Fibroblast of gingiva (primary cell): Measurements from ENCODE around the gene PNMT.

ENCODE experiments used
- DNase-seq: peaks from one replicate; pipeline ENCODE4 v3.0.0-alpha.2; 2011; ENCODE audit warnings: low read depth

Gene PNMT

DNA sequence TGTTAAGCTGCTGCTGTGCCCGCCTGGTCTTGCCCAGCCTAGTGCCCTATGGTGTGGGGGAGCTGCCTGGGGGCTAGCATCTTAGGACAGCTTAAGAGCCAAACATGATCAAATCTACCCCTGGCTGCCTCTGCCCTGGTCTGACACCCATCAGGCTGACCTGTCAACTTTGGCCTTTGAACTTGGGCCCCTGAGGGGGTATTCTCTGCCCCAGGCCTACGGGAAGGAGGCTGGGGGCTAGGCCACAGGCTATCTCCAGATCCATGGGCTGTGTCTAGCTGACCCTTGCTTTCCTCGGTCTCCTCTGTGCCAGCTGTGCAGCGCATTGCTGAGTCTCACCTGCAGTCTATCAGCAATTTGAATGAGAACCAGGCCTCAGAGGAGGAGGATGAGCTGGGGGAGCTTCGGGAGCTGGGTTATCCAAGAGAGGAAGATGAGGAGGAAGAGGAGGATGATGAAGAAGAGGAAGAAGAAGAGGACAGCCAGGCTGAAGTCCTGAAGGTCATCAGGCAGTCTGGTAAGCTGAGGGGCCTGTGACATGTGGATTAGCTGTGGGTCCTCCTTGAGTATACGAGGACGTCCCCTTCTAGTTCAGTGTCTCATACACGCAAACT, 34.6 kb upstream of the PNMT start:
- no peak for DNase-seq

DNA sequence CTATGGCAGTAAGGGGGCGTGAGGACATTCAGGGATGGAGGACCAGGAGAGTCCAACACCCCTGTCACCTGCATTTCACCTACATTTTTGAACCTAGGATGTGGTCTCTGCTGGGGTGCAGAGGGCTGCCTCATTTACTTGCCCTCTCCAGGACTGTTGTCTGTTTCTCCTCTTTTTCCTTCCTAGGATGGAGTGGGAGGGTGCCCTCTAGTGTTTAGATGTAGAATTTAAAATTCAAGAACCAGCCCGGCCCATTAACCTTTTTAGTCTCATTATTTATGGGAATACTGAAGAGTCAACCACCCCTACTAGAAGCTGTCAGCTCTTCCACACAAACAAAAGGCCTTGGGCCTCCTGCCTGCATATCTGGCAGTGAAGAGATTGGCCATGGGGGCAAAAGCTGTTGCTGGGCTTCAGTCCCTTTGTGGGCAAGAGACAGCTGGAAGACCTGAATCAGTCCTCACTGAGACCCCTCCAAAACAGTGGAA, 33.8 kb upstream of the PNMT start:
- DNase-seq: peak; percentile 26

DNA sequence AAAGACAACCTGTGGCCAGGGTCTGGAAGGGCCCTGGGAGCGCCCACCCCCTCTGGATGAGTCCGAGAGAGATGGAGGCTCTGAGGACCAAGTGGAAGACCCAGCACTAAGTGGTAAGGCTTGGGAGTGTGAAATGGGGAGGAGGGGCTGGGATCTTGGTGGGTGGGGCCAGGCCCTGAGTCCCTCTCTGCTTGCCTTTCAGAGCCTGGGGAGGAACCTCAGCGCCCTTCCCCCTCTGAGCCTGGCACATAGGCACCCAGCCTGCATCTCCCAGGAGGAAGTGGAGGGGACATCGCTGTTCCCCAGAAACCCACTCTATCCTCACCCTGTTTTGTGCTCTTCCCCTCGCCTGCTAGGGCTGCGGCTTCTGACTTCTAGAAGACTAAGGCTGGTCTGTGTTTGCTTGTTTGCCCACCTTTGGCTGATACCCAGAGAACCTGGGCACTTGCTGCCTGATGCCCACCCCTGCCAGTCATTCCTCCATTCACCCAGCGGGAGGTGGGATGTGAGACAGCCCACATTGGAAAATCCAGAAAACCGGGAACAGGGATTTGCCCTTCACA, 32.6 kb upstream of the PNMT start:
- no peak for DNase-seq

- DNase-seq: no peak
Measured at GRCh38 chr17:39636587-39636926, 31.7 kb upstream of the PNMT start.

DNA sequence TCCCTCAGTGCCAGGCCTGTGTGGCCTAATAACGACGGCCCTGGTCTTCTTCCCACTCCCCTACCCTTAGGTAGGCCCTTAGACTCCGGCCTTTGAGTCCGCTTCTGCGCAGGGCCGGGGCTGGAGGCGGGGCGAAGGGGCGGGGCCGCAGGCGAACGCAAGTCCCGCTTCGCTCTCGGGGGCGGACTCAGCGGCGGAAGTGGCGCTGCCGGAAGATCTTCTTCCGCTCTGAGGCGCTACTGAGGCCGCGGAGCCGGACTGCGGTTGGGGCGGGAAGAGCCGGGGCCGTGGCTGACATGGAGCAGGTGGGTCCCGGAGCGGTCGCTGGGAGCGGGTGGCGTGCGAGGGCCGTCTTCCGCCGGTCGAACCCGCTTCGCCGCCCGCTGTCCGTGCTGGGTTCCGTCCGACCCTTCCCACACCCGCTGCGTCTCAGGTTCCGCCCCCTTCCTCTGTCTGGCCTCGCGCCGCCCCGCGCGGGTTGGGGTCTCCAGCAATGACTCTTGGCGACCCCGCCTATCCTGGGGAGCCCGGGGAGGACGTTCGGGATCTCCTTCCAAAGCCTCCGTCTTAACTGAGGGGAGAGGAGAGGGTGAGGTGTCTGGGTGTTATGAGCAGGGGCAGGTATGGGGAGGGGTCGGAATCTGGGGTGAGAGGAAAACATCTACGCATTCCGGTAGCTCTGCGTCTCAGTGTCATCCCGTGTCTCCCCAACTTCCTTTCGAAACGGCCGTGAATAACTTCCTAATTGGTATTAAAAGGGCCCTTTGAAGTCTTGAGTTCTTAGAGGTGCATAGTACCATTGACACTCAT, 31.1 kb upstream of the PNMT start, which contains the start of gene STARD3:
Gene STARD3 (plus strand): TSS at position 218 of the 810 bp plus-strand sequence. CDS start 16,388 bp downstream, outside the sequence.
- peak; percentile 89 for DNase-seq

- DNase-seq: no peak
Measured at GRCh38 chr17:39638317-39638716, 29.9 kb upstream of the PNMT start.

- DNase-seq: no peak
Measured at GRCh38 chr17:39639043-39639442, 29.2 kb upstream of the PNMT start.

DNA sequence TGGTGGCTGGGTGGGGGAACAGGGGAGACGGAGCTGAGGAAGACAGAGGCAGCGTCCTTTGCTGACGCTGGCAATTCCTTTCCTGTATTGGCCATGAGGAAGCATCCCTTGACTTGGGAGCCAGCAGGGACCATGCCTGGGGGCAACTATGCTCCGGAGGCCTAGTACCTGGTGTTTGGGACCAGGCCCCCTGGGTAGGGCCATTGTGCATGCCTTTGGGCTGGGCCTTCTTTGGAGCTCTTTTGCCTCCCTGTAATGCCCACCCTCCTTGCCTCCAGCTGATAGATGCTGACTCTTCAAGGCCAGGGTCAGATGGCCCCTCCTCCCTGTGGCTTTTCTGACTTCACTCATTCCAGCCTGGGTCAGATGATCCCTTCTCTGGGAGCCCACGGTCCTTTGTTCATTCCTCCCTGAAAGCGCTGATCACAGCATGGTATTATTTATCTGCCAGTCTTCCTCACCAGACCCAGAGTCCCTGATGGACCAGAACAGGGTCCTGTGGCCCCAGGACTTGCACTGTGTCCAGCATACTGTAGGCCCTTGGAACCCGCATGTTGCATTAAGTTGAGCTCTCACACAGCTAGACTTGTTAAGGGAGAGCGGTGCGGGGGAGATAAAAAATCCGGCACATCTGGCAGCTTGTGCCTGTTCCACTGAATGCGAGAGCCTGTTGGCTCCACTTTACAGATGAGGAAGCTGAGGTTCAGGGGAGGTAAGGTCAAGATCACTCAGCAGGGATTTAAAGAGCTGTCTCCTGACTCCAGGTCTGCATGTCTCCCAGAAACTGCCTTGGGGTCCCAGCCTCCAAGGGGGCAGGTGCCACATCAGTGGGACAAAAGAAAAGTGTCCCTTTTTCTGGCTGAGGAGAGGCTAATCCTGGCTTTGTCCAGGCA, 28.4 kb upstream of the PNMT start:
- no peak for DNase-seq

DNA sequence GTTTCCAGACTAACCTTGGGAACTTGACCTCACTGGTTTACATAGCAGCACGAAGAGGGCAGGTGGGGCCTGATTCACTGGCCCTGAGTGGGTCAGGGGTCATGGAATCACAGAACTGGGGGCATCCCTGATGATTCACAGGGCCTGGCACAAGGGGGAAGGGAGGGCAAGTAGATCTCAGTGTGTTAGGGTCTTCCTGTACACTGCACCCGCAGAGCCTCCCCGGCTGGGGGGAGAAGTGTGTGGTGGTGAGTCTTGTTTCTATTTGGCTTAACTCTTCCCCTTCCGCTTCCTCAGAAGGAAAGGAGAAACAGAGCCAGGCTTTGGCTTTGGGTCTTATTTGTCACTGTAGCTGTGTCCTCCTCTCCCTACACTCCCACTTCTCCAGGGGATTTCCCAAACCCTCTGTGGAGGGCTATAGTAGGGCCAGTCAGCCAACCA, 27.6 kb upstream of the PNMT start:
- no peak for DNase-seq

- no peak for DNase-seq
Measured at GRCh38 chr17:39641097-39641496, 27.2 kb upstream of the PNMT start.

- no peak for DNase-seq
Measured at GRCh38 chr17:39641883-39642282, 26.4 kb upstream of the PNMT start.

DNA sequence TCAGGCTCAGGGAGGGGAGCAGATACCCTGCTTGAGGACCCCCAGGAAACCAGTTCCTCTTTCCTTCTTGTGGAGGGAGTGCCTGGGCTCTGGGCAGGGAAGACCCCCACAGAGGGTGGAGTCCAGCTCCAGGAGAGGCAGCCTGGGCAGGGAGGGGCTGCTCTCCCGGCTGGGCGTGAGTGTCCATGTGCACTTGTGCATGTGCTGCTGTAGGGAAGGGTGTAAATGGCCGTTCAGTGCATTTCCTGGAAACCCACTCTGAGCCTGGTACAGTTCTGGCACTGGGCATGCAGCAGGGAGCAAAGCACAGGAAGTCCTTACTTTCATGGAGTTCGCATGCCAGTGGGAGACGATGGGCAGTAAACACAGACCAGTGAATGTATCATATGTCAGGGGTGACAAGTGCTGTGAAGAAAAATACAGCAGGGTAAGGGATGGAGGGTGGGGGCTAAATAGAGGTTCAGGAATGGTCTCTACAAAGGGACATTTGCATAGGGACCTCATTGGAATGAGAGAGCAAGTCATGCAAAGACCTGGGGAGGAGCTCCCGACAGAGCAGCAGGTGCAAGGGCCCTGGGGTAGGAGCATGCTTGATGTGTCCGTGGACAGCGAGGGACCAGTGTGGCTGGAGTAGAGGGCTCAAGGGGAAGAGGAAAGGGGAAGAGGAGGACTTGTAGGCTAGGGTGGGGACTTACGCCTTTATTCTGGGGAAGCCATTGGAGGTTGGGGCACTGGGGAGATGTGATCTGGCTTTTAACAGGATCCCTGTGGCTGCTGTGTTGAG, 25.8 kb upstream of the PNMT start:
- DNase-seq: no peak

GRCh38 chr17:39643271-39643670, 25.0 kb upstream of the PNMT start:
- DNase-seq: no peak

DNA sequence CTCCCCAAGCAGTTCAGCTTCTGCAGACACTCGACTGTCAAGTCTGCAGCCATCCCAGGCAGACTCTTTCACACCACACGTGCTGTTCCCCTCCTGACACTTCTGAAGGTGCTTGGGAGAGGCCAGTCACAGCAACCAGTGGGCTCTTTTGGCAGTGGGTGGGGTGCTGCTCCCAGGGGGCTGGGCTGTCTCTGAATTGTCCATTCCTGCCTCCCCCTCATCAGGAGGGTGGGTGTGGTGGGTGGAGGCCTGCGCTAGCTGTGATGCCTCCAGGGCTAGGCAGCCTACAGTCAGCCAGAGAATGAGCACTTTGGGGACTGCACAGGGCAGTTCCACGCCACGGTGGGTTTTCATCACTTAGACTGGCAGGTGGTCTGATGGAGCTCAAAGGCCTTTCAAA, 21.0 kb upstream of the PNMT start:
- DNase-seq: no peak

- peak; percentile 33 for DNase-seq
Measured at GRCh38 chr17:39648616-39649366, 19.5 kb upstream of the PNMT start.

- no peak for DNase-seq
Measured at GRCh38 chr17:39650121-39650579, 18.1 kb upstream of the PNMT start.

GRCh38 chr17:39651923-39652586, 16.2 kb upstream of the PNMT start:
- no peak for DNase-seq

- no peak for DNase-seq
Measured at GRCh38 chr17:39652587-39653315, 15.5 kb upstream of the PNMT start.

- DNase-seq: no peak
Measured at GRCh38 chr17:39653316-39653661, 15.0 kb upstream of the PNMT start.
